SK-N-SH treated with all-trans-retinoic acid at 6 μM for 48 hours (cell line): Measurements from ENCODE around the gene SIL1.

Source experiments
- ATAC-seq: fragments of 200-7000 bp; cut with Tn5 transposase; 3 replicates; pipeline ENCODE4 v1.9.1; 2020; ENCODE audit warnings: mild to moderate bottlenecking, moderate library complexity
- ARNTL ChIP-seq: fragments of 450-650 bp; formaldehyde crosslinking; IDR thresholded peaks from 2 replicates; pipeline ENCODE4 v1.5.0; 2020; ENCODE audit warnings: low read depth, mild to moderate bottlenecking, moderate library complexity, borderline replicate concordance
- BACH2 ChIP-seq: fragments of 250-450 bp; sonication (Bioruptor Pico); IDR thresholded peaks from 2 replicates; pipeline ENCODE4 v1.9.0; 2021; ENCODE audit warnings: mild to moderate bottlenecking, borderline replicate concordance
- CREB5 ChIP-seq: fragments of 250-450 bp; sonication (Bioruptor Pico); IDR thresholded peaks from 2 replicates; pipeline ENCODE4 v1.5.1; 2020; ENCODE audit warnings: low read depth, mild to moderate bottlenecking, moderate library complexity
- CSDC2 ChIP-seq: fragments of 250-450 bp; sonication (Bioruptor Pico); IDR thresholded peaks from 2 replicates; pipeline ENCODE4 v1.5.0; 2020; ENCODE audit warnings: mild to moderate bottlenecking, moderate library complexity
- ESRRG ChIP-seq: fragments of 250-450 bp; sonication (Bioruptor Pico); IDR thresholded peaks from 2 replicates; pipeline ENCODE4 v1.6.1; 2021; ENCODE audit warnings: mild to moderate bottlenecking
- GLIS3 ChIP-seq: fragments of 250-450 bp; sonication (Bioruptor Pico); IDR thresholded peaks from 2 replicates; pipeline ENCODE4 v1.5.0; 2020; ENCODE audit warnings: mild to moderate bottlenecking, moderate library complexity
- ISL1 ChIP-seq: fragments of 250-450 bp; sonication (Bioruptor Pico); IDR thresholded peaks from 2 replicates; pipeline ENCODE4 v2.1.2; 2022; ENCODE audit warnings: mild to moderate bottlenecking, moderate library complexity
- OSR1 ChIP-seq: fragments of 250-450 bp; sonication (Bioruptor Pico); IDR thresholded peaks from 2 replicates; pipeline ENCODE4 v1.8.0; 2022; ENCODE audit warnings: moderate library complexity, mild to moderate bottlenecking, inconsistent platforms
- PPARA ChIP-seq: fragments of 250-450 bp; sonication (Bioruptor Pico); IDR thresholded peaks from 2 replicates; pipeline ENCODE4 v1.5.0; 2020; ENCODE audit warnings: mild to moderate bottlenecking, borderline replicate concordance
- RARB ChIP-seq: fragments of 250-450 bp; sonication (Bioruptor Pico); IDR thresholded peaks from 2 replicates; pipeline ENCODE4 v1.8.0; 2021; ENCODE audit warnings: mild to moderate bottlenecking, moderate library complexity
- SNAI2 ChIP-seq: fragments of 250-450 bp; sonication (Bioruptor Pico); IDR thresholded peaks from 2 replicates; pipeline ENCODE4 v1.5.0; 2020; ENCODE audit warnings: mild to moderate bottlenecking, moderate library complexity
- TCF4 ChIP-seq: fragments of 250-450 bp; sonication (Bioruptor Pico); IDR thresholded peaks from 2 replicates; pipeline ENCODE4 v1.8.0; 2021; ENCODE audit warnings: mild to moderate bottlenecking, moderate library complexity, borderline replicate concordance
- TOX ChIP-seq: fragments of 250-450 bp; sonication (Bioruptor Pico); IDR thresholded peaks from 2 replicates; pipeline ENCODE4 v1.8.0; 2021; ENCODE audit warnings: mild to moderate bottlenecking, moderate library complexity, borderline replicate concordance
- ZFP3 ChIP-seq: fragments of 250-450 bp; sonication (Bioruptor Pico); IDR thresholded peaks from 2 replicates; pipeline ENCODE4 v1.5.0; 2020; ENCODE audit warnings: mild to moderate bottlenecking, moderate library complexity
- ZFP30 ChIP-seq: fragments of 450-650 bp; formaldehyde crosslinking; IDR thresholded peaks from 2 replicates; pipeline ENCODE4 v1.5.0; 2022; ENCODE audit warnings: mild to moderate bottlenecking, moderate library complexity
- ZNF565 ChIP-seq: fragments of 450-650 bp; formaldehyde crosslinking; conservative IDR thresholded peaks from 2 replicates; pipeline ENCODE4 v1.5.0; 2020; ENCODE audit warnings: low read depth, mild to moderate bottlenecking, moderate library complexity
- ZNF70 ChIP-seq: fragments of 450-650 bp; formaldehyde crosslinking; IDR thresholded peaks from 2 replicates; pipeline ENCODE4 v1.5.0; 2020; ENCODE audit warnings: mild to moderate bottlenecking, moderate library complexity
- ZNF8 ChIP-seq: fragments of 450-650 bp; formaldehyde crosslinking; IDR thresholded peaks from 2 replicates; pipeline ENCODE4 v1.5.0; 2020; ENCODE audit warnings: mild to moderate bottlenecking, moderate library complexity
- TF ChIP-seq, protein P1 (sequence below): fragments of 250-450 bp; sonication (Bioruptor Pico); IDR thresholded peaks from 2 replicates; pipeline ENCODE4 v1.5.0; 2020; ENCODE audit warnings: mild to moderate bottlenecking, moderate library complexity
- TF ChIP-seq, protein P2 (sequence below): fragments of 250-450 bp; sonication (Bioruptor Pico); IDR thresholded peaks from 2 replicates; pipeline ENCODE4 v1.8.0; 2020; ENCODE audit warnings: mild to moderate bottlenecking, moderate library complexity, borderline replicate concordance

The SIL1 gene

DNA sequence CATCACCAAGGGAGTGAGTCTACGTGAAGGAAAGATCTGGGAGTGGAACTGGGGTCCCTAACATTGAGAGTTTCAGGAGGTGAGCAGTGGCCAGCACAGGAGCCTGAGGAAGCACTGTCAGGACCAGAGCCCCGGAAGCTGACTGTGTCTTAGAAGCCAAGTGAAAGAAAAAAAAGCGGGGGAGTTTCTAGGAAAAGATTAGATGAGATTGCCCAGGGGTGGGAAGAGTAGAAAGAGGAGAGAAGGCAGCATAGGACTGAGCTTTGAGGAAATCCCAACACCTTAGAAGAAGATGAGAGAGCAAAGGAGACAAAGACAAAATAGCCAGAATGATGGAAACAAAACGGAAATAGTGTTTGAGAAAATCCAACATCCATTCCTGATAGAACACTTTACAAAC lies 286.1 kb downstream of the SIL1 start:
- no peak for ATAC-seq

DNA sequence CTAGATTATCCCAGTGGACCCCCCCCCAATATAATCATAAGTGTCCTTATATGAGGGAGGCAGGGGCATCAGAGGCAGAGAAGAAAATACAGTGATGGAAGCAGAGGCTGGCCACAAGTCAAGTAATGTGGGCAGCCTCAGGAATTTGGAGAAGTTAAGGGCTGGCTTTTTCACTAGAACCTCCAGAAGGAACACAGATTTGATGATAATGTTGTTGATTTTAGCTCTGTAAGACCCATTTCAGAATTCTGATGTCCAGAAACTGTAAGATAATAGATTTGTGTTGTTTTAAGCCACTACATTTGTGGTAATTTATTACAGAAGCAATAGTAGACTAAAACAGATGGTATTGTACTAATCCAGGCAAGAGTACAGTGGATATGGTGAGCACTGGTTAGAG lies 286.7 kb downstream of the SIL1 start:
- peak; percentile 33; the same call in 2 of the 3 replicates for ATAC-seq
- TF ChIP-seq BACH2 (CRISPR knock-in tag) (no peak), ISL1 (peak; percentile 58)

More for the DNA sequence above, 286.1 kb downstream of the SIL1 start:
- no peak for TF ChIP-seq ISL1
- TF ChIP-seq SNAI2 (CRISPR knock-in tag) = no peak
- no peak for TF ChIP-seq CREB5 (CRISPR knock-in tag)
- TF ChIP-seq ZNF565 (CRISPR knock-in tag) = no peak
- TF ChIP-seq, protein P1, sequence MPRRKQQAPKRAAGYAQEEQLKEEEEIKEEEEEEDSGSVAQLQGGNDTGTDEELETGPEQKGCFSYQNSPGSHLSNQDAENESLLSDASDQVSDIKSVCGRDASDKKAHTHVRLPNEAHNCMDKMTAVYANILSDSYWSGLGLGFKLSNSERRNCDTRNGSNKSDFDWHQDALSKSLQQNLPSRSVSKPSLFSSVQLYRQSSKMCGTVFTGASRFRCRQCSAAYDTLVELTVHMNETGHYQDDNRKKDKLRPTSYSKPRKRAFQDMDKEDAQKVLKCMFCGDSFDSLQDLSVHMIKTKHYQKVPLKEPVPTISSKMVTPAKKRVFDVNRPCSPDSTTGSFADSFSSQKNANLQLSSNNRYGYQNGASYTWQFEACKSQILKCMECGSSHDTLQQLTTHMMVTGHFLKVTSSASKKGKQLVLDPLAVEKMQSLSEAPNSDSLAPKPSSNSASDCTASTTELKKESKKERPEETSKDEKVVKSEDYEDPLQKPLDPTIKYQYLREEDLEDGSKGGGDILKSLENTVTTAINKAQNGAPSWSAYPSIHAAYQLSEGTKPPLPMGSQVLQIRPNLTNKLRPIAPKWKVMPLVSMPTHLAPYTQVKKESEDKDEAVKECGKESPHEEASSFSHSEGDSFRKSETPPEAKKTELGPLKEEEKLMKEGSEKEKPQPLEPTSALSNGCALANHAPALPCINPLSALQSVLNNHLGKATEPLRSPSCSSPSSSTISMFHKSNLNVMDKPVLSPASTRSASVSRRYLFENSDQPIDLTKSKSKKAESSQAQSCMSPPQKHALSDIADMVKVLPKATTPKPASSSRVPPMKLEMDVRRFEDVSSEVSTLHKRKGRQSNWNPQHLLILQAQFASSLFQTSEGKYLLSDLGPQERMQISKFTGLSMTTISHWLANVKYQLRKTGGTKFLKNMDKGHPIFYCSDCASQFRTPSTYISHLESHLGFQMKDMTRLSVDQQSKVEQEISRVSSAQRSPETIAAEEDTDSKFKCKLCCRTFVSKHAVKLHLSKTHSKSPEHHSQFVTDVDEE = no peak
- TF ChIP-seq BACH2 (CRISPR knock-in tag) = no peak
- no peak for TF ChIP-seq TOX (CRISPR knock-in tag)
- TF ChIP-seq GLIS3 (CRISPR knock-in tag) = no peak
- no peak for TF ChIP-seq ZNF70 (CRISPR knock-in tag)
- TF ChIP-seq ESRRG = no peak
- TF ChIP-seq ZFP3 = no peak
- TF ChIP-seq OSR1 (CRISPR knock-in tag) = no peak
- no peak for TF ChIP-seq PPARA (CRISPR knock-in tag)
- no peak for TF ChIP-seq RARB (CRISPR knock-in tag)
- TF ChIP-seq, protein P2, sequence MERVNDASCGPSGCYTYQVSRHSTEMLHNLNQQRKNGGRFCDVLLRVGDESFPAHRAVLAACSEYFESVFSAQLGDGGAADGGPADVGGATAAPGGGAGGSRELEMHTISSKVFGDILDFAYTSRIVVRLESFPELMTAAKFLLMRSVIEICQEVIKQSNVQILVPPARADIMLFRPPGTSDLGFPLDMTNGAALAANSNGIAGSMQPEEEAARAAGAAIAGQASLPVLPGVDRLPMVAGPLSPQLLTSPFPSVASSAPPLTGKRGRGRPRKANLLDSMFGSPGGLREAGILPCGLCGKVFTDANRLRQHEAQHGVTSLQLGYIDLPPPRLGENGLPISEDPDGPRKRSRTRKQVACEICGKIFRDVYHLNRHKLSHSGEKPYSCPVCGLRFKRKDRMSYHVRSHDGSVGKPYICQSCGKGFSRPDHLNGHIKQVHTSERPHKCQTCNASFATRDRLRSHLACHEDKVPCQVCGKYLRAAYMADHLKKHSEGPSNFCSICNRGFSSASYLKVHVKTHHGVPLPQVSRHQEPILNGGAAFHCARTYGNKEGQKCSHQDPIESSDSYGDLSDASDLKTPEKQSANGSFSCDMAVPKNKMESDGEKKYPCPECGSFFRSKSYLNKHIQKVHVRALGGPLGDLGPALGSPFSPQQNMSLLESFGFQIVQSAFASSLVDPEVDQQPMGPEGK (CRISPR knock-in tag) = no peak
- TF ChIP-seq TCF4 (CRISPR knock-in tag) = no peak
- no peak for TF ChIP-seq ZFP30 (CRISPR knock-in tag)
- no peak for TF ChIP-seq ZNF8
- TF ChIP-seq ARNTL (CRISPR knock-in tag) = no peak
- TF ChIP-seq CSDC2 (CRISPR knock-in tag) = no peak

- ATAC-seq = no peak
- no peak for TF ChIP-seq ZNF565 (CRISPR knock-in tag)
- no peak for TF ChIP-seq CREB5 (CRISPR knock-in tag)
- no peak for TF ChIP-seq GLIS3 (CRISPR knock-in tag)
- no peak for TF ChIP-seq CSDC2 (CRISPR knock-in tag)
- TF ChIP-seq, protein P1 = no peak
- no peak for TF ChIP-seq ARNTL (CRISPR knock-in tag)
- TF ChIP-seq BACH2 (CRISPR knock-in tag) = no peak
- no peak for TF ChIP-seq ZFP30 (CRISPR knock-in tag)
- TF ChIP-seq ZFP3 = no peak
- TF ChIP-seq RARB (CRISPR knock-in tag) = no peak
- TF ChIP-seq, all 23 proteins: peak for 0
These were observed 287.5 kb downstream of the SIL1 start for GRCh38 chr5:138910546-138911185.
